ENCODE data around the gene FSTL3.
"Not testable (repeated sequence)": the region's sequence is repeated elsewhere in the genome, so short reads cannot be mapped to it uniquely, and the experiment has no call there.

FSTL3 gene

DNA sequence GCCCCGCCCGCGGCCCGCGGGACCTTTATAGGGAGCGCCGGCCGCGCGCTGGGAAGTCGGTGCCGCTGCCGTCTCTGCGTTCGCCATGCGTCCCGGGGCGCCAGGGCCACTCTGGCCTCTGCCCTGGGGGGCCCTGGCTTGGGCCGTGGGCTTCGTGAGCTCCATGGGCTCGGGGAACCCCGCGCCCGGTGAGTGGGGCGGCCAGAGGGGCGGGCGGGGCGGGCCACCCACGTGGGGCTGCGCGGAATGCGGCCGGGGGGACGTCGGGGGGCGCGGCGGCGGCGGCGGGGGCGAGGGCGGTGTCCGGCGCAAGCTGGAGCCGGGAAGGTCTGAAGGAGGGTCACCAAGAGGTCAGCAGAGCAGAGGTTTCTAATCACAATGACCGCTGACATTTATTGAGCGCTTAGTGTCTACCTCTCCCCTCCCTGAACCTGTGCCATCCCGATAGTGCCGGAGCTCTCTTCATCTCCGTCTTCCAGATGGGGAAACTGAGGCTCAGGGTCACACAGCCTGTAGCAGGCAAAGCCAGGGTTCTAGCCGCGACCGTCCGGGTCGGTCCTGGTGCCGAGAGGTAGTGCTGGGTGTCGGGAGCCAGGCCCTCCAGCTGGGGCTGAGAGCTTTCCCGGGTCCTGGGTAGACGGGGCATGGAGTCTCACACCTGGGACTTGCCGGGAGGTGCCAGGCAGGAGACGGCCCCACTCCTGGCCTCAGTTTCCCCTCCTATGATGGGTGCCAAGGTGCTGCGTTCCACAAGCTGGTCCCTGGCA is at the start of gene FSTL3:
Gene FSTL3, plus strand, starts transcription at position 54 of the 767 bp plus-strand sequence. Its CDS starts 32 bp downstream, at position 86.
- no peak for DNase-seq

DNA sequence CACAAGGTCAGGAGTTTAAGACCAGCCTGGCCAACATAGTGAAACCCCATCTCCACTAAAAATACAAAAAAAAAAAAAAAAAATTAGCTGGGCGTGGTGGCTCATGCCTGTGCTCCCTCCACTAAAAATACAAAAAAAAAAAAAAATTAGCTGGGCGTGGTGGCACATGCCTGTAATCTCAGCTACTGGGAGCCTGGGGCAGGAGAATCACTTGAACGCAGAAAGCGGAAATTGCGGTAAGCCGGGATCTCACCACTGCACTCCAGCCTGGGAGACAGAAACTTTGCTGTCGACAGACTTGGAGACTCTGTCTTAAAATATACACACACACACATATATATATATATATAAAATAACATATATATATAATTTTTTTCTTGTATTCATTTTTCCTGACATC is 49.6 kb upstream of the FSTL3 start:
- not testable (repeated sequence) for DNase-seq

DNA sequence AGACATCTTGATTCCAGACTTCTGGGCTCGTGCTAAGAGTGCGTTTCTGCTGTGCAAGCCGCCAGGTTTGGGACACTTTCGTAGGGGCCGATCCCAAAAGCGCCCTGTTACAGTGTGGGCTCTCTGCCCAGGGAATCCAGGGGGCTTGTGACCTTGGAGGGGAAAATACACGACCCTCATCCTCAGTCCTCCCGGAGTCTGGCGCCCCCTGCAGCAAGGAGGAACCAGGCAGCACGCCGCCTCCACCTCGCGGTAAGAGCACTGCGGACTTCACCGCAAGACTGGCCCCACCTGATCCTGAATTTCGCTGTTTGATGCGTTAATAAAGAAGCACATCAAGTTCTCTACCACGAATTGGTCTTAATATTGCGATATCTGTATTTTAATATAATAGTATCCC is 48.0 kb upstream of the FSTL3 start:
- DNase-seq, result no peak

DNA sequence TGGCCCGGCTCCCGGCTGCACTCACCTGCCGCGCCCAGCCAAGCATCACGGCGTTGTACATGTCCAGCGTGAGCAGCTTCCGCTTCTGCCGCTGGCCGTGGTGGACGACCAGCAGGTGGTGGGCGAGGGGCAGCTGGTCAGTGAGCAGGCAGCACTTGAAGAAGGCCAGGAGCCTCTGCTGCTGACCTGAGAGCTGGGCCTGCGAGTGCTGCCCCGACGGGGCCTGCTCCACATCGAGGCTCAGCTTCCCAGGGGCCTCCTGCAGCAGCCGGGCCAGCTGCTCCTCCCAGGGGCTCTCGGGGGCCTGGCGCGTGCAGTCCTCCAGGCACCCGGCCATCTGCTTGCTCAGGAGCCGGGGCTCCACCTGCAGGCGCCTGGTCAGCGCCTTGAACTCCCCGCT is 46.7 kb upstream of the FSTL3 start:
- DNase-seq, result not testable (repeated sequence)

DNA sequence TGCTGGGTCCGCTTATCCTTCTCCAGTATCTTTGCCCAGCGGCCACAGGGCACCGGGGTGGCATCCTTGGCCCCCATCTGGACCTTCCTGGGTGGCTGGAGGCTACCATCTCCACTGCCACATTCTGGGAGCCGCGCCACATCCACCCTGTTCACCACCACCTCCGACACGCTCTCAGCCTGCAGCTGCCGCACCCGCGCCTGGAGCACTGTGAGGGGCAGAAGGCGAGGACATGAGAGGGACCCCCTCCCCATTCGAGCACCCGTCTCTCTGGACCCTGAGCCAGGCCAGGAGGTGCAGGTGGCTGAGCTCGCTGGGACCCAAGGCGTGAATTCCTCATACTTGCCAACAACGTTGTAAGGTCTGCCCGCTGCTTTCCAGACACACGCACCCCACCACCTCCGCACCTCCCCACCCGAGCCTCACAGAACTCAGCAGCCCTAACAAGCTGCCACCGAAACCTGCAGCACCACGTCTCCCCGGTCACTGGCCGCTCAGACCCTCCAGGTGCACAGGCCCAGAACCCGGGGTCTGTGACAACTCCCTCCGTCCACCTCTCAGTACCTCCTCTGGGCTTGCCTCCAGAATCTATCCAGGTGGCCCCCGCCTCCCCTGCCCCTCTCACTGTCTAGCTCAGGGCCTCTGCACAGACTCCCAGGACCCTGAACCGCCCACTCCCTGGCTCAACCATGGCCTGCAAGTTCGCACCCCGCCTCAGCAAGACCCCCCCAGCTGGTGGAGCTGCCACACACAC is 46.1 kb upstream of the FSTL3 start:
- DNase-seq, result no peak

DNA sequence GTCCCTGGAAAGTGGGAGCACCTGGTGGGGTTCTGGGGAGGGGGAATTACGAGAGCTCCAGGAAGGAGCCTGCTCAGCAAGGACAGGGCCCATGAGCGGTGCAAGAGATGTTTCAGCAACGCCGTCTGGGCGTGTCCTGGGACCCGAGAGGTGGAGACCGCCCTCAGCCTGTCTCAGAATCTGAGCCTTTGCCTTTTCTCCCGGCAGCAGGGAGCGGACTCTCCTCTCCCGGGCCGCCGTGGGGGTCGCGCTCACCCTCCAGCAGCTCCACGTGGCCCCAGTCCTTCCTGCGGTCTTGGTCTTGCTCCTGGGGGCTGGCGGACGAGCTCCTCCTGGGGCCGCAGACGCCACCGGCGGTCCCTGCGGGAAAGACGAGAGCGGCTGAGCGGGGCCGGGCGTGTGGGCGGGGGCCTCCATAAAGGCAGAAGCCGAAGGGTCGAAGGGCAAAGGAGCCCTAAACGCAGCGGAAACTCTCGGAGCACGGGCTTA is 43.6 kb upstream of the FSTL3 start:
- DNase-seq, result no peak

DNA sequence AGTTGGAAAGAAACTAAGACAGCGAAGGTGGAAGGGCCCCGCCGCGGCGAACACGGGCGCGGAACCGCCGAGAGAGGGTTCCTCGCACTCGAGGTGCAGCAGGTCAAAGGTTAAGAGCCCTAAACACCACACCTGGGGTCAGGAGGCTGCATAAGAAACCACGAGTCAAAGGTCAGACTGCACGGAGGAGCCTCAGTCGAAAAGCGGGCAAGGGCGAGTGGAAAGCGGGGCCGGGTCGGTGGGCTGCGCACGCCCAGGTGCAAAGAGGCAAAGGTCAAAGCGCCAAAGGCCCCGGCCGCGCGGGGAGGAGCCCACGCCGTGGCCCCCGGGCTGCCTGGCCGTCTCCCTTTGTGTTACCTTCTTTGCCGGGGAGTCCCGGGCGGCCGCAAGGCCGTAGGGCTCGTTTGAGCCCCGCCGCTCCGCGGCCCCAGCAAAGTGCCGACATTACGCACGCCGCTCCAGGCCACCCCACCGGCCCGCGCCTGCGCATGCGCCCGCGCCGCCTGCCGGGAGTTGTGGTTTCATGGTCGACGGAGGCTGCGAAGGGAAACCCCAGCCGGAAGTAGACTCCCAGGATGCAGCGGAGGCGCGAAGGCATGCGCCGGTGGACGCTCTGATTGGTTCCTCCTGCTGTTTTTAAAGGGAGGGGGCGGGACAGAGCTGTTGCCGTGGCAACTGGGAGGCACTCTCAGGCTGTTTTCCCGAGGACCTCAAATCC is 43.0 kb upstream of the FSTL3 start, which contains the start of gene POLRMT:
Gene POLRMT, minus strand, starts transcription at position 470 of the 718 bp plus-strand sequence. Its CDS starts 25 bp downstream, at position 445.
- peak; percentile 98 for DNase-seq

DNA sequence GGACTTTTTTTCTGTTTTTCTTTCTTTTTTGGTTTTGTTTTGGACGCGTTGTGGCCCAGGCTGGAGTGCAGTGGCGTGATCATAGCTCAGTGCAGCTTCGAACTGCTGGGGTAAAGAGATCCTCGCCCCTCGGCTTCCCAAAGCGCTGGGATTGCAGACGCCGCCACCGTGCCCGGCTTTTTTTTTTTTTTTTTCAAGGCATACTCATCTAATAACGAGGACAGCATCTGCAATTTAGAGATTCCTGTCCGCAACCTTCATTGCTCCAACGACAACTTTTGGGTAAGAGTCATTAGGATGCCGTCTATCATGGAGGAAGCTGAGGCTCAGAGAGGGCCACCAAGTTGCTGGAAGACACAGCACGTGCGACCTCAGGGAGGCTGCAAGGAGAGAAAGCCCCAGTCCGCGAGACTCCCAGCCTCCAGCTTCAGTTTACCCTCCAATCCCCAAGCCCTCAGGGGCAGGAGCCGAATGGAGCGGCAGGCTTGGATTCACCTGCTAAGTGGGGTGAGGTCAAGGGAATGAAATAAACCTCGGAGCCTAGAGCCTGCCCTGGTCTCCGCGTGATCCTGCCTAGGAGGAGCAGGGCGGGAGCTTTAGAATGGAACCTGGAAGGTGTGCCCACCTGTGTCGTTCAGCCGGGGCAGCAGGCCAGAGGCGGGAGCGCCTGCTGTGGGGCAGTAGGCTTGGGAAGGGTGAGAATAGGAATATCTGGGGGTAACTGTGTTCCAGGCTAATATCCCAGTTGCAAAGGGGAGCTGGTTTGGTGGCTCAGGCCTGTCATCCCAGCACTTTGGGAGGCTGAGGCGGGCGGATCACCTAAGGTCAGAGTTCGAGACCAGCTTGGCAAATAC is 42.2 kb upstream of the FSTL3 start:
- no peak for DNase-seq

DNA sequence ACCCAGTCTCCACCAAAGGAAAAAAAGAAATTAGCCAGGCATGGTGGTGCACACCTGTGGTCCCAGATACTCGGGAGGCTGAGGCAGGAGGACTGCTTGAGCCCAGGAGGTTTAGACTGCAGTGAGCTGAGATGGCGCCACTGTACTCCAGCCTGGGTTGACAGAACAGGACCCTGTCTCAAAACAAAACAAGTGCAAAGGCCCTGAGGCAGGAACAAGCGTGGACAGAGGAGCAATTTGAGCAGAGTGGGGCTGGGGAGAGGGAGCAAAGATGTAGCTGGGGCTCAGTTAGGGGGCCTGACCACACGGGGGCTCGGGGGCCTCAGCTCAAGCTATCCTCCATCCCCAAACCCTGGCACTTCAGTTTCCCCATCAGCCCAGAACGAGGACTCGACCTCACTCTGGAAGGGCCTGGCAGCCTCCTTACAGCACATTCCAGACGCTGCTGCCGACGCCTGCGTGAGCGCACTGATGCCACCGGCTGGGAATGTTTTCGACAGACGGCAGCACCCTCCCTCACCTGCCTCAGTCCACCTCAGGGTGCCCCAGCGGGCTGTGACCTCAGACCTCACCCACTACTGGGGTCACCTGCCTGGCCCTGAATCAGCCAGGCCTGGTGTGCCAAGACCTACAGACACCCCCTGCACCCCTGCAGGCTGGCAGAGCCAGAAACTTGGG is 41.1 kb upstream of the FSTL3 start:
- no peak for DNase-seq

DNA sequence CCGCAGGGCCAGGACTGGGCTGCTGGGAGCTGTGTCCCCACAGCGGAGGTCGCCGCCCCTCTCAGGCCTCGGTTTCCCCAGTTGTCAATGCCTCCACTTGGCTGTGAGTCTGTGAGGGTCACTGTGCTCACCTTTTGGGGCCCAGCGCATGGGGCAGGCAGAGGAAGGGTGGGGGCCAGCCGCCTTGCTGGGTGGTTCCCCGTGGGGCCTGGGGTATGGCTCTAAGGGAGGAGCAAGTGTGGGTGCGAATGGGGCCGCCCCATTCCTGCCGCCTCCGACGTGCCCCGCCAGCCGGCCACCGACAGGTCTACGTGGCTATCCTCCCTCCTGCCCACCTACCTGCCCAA is 37.3 kb upstream of the FSTL3 start:
- DNase-seq, result no peak

DNA sequence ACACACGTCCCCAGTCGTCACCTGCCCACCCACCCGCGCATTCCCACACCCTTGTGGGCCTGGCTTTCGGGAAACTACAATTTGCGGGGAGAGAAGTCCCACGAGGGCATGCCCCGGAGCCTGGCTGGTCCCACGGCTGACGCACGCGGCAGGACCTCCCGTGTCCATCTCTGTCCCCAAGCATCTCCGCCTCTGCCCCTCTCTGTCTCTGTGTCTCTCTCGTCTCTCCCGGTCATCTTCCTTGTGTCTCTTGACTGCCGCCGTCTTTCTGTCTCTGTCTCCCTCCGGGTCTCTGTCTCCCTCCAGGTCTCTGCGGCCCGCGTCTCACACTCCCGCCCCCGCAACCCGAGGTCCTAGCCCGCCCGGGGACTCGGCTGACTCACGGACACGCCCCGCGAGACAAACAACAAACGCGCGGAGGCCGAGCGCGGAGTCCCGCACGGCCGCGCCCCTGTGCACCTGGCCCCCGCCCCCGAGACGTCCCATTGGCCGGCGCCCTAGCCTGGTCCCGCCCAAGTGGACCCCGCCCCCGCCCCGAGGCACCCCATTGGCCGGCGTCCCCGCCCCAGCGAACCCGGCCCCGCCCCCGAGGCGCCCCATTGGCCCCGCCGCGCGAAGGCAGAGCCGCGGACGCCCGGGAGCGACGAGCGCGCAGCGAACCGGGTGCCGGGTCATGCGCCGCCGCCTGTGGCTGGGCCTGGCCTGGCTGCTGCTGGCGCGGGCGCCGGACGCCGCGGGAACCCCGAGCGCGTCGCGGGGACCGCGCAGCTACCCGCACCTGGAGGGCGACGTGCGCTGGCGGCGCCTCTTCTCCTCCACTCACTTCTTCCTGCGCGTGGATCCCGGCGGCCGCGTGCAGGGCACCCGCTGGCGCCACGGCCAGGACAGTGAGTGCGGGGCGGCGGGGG is 36.7 kb upstream of the FSTL3 start, which contains the start of gene FGF22:
Gene FGF22, plus strand, starts transcription at position 627 of the 908 bp plus-strand sequence. Its CDS starts 47 bp downstream, at position 674.
- DNase-seq, result peak; percentile 92

DNA sequence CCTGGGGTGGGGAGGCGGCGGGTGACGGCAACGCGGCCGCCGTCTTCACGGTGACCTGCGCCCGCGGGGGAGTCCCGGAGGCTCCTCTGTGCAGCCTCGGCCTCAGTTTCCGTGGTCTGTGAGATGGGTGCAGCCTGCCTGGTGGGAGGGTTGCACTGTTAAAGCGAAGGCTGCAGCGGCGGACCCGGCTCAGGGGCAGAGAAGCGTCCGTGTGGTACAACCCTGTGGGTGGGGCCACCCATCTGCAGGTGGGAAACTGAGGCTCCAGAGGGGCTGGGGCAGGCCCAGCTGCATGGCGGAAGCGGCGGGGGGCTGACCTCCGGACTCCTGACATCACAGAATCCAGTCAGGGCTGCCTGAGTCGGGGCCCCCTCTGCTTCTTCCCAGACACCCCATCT is 36.0 kb upstream of the FSTL3 start:
- no peak for DNase-seq

DNA sequence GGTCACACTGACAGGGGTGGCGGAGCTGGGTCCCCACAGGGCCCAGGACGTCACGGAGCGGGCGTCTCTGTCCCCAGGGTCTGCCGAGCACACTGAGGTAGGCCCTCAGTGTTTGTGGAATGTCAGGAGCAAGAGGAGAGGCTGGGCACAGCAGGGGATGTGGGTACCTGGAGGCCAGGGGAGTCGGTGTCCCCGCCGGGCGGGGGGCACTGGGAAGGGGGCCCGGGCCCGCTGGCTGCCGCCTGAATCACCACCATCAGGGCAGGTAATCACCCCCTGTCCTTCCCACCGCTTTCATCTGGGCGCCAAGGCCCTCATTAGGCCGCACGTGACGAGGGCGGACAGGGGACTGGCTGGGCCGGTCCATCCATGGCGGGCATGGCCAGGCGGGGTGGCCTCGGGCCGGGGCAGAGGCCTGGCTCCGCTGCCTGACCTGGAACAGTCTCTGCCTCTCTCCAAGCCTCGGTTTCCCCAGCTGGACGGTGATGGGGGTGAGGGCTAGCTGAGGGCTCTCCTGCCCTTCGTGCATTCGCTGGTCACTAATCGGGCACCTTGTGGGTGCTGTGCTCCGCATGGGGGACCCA is 35.5 kb upstream of the FSTL3 start:
- DNase-seq, result no peak

DNA sequence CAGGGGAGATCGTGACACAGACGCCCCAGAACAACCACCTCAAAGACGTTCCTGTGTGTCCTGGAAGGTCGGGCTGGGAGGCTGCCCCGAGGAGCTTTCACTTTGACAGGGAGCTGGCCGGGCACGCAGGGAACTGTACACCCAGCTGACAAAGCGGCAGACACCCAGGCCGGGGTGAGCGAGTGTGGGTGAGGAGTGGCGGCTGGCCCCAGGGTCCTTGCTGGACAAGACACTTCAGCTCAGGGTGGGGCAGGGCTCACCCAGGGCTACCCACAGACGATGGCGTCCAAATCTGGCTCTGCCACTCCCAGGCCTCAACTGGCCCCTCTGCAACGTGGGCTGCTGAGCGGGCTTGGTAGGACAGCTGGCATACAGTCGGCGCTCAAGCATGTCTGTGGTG is 34.5 kb upstream of the FSTL3 start:
- no peak for DNase-seq

DNA sequence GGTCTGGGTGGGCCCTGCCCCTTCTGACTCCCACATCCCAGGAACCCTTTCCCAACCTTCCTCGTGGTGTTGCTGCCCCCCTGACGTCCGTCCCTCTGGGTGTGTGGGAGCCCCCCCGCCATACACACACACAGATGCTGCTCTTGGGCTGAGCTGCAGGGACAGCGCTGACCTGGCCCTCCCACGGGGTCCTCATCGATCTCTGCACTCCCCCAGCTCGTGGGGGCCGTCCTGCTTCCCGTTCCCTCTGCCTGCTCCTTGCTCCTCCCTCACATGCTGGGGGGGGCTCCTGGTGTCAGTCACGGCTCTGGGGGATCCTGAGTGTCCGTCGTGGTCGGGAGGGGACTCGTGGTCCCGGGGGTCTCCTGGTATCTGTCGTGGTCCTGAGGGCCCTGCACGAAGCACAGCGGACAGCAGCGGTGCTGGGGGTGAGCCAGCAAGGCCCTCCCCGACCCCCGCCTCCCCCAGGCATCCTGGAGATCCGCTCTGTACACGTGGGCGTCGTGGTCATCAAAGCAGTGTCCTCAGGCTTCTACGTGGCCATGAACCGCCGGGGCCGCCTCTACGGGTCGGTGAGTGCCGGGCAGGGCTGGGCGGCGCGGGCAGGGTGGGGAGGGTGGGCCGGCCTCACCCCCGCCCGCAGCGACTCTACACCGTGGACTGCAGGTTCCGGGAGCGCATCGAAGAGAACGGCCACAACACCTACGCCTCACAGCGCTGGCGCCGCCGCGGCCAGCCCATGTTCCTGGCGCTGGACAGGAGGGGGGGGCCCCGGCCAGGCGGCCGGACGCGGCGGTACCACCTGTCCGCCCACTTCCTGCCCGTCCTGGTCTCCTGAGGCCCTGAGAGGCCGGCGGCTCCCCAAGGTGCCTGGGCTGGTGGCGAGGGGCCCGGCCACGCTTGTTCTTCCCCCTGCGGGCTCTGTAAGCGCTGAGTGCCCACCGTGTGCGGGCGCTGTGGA is 33.1 kb upstream of the FSTL3 start:
- no peak for DNase-seq

DNA sequence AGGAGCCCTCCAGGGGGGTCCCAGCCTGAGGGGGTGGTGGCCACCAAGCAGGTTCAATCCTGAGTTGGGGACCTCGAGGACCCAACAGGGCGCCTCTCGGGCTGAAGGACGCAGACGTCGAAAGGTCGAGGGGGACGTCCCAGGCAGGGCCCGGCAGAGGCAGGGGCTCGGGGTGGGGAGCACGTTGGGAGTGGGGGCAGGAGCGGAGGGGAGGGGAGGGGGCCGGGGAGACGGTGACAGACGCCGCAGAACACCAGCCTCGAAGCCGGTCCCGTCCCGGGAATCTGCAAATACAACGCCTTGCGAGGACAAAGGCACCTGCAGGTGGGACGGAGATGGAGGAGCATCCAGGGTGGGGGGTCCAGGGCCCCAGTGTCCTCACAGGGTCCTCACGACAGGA is 32.5 kb upstream of the FSTL3 start:
- DNase-seq, result no peak

DNA sequence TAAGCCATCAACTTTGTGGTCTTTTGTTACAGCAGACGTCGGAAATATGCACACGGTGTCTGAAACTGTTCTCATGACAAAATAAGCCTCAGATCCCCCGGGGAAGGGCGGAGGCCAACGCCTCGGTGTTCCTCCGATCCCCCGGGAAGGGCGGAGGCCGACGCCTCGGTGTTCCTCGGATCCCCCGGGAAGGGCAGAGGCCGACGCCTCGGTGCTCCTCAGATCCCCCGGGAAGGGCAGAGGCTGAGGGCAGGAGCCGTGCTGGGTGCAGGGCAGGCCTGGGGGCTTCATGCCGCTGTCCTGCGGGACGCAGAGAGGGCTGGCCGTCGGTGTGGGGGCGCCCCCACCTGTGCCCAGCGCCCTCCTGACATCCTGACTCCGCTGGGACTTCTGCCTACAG is 31.8 kb upstream of the FSTL3 start:
- DNase-seq, result no peak

DNA sequence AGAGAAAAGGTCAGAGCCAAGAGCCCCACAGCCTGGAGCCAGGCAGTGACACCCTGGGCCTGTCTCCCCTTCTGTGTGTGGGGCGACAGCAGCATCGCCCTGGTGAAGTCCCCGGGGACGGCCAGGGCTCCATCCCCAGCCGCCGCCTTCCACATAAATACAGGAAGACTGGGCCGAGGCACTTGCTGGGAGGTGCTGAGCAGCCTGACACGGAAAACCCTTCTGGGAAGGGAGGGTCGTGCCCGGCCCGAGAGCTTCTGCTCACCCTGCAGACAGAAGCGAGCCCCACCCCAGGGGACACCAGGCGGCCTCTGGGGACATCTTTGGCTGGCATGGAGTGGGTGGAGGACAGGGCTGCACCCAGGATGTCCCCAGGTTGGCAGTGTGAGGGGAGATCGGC is 31.4 kb upstream of the FSTL3 start:
- DNase-seq, result no peak
